ENCODE measurements around the gene ARHGAP8. TPM values are rescaled to one million over a fixed set of nuclear protein-coding genes. Genes with fewer than 3 reads are reported as not detected.

ARHGAP8 gene
- total and polyA plus RNA-seq, 2 donors (not counting 3 experiments of a cell fraction or from before 2014, with no cell fraction given): not detected

DNA sequence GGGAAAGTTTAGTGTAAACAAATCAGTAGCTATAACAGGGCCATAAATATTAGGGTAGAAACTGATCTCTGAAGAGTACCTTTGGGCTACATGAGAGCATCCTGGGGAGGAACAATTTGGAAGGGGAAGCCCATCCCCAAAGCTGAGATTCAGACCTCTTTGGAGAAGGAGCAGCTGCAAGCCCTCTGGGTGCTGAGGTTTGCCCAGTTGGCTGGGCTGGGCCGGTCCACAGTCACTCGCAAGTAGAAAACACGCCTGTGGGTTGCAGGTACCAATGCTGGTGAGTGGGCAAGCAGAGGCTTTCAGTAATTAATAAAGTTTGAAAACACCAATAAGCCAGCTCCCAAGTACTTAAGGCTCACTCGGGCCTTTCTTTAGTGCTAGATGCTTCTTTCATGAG, 124.5 kb downstream of the ARHGAP8 start:
- no peak for TF ChIP-seq POLR2AphosphoS5 (IDR thresholded peaks at IDR 0.05; ENCODE audit: insufficient read depth, low read depth, low read length)
- no peak for TF ChIP-seq CTCF (IDR thresholded peaks at IDR 0.05; ENCODE audit: extremely low read depth in 1 of 2, insufficient read depth in 1 of 2, low read depth in 1 of 2, low read length in 2 of 2)
- TF ChIP-seq FOS (IDR thresholded peaks at IDR 0.05; ENCODE audit: borderline replicate concordance, insufficient read depth, low read length): no peak
- no peak for TF ChIP-seq EZH2 (IDR thresholded peaks at IDR 0.05; ENCODE audit: borderline replicate concordance, low read depth, low read length, severe bottlenecking)
- TF ChIP-seq GATA2 (IDR thresholded peaks at IDR 0.05; ENCODE audit: insufficient read depth, insufficient read length, low read depth, low read length): no peak
- no peak for TF ChIP-seq MYC (IDR thresholded peaks at IDR 0.05; ENCODE audit: low read depth, low read length)
- TF ChIP-seq POLR2A (IDR thresholded peaks at IDR 0.05; ENCODE audit: low read depth, low read length): no peak
- TF ChIP-seq MAX (IDR thresholded peaks at IDR 0.05; ENCODE audit: insufficient read depth, insufficient read length): no peak
- TF ChIP-seq JUN (IDR thresholded peaks at IDR 0.05; ENCODE audit: borderline replicate concordance, insufficient read depth, insufficient read length, low read depth): no peak
- ChIA-PET CTCF (interaction anchor here (1.5 kb wide), 1 partner anchor 56 kb away, joined by 3 read pairs; no protein-coding TSS in a partner anchor), POLR2A (no interaction called here)
- Histone ChIP-seq H3K4me2 (ENCODE audit: insufficient read depth, low read length) (no peak overlapping the region), H3K9me3 (replicated peaks; ENCODE audit: control insufficient read depth, insufficient read depth, low read length) (peaks cover 2% of the 10 kb centered on the region), H3K9ac (replicated peaks; ENCODE audit: extremely low read depth, insufficient read depth, low read length) (no peak overlapping the region), H3K27ac (ENCODE audit: insufficient read depth, low read depth, low read length) (no peak overlapping the region), H3K4me1 (ENCODE audit: control insufficient read depth, extremely low read depth, insufficient read depth, low read length) (no peaks in the 10 kb centered on the region), H4K20me1 (replicated peaks; ENCODE audit: control insufficient read depth, extremely low read depth, insufficient read depth, low read length) (no peaks in the 10 kb centered on the region), H3K4me3 (replicated peaks in 1 of 3; ENCODE audit: insufficient read depth in 1 of 3, low read depth in 1 of 3, low read length in 3 of 3) (no peak overlapping the region), H2AFZ (ENCODE audit: low read depth, low read length) (no peak overlapping the region), H3K79me2 (ENCODE audit: control insufficient read depth, insufficient read depth, low read length) (no peaks in the 10 kb centered on the region), H3K9me1 (replicated peaks; ENCODE audit: control insufficient read depth, extremely low read depth, insufficient read depth, low read length) (no peaks in the 10 kb centered on the region), H3K36me3 (ENCODE audit: control insufficient read depth in 2 of 2, extremely low read depth in 1 of 2, insufficient read depth in 2 of 2, low read length in 2 of 2) (no peaks in the 10 kb centered on the region), H3K27me3 (ENCODE audit: control insufficient read depth in 2 of 2, insufficient read depth in 2 of 2, low read length in 2 of 2) (no peaks in the 10 kb centered on the region)
- no TSS peak for BruUV-seq (replicated peaks)
- dilution Hi-C loops (cut with MboI; ENCODE audit: extremely low pct_ligation_motif_present, low sequenced_read_pairs): no loop called here
- DNase-seq (ENCODE audit: low read depth, low spot score) (no peak), FAIRE-seq (no peak)
- intact Hi-C loops (cut with micrococcal nuclease): no loop called here
